Stromal cell of bone marrow (primary cell): Measurements from ENCODE around the gene CAMK1D.
"Not testable (repeated sequence)": the region's sequence is repeated elsewhere in the genome, so short reads cannot be mapped to it uniquely, and the experiment has no call there.

Experiments
- DNase-seq: peaks from one replicate; pipeline ENCODE4 v3.0.0-alpha.2; 2012; ENCODE audit warnings: low read depth

The CAMK1D gene

GRCh38 chr10:12340937-12341336 is 8.4 kb upstream of the CAMK1D start:
- no peak for DNase-seq

DNA sequence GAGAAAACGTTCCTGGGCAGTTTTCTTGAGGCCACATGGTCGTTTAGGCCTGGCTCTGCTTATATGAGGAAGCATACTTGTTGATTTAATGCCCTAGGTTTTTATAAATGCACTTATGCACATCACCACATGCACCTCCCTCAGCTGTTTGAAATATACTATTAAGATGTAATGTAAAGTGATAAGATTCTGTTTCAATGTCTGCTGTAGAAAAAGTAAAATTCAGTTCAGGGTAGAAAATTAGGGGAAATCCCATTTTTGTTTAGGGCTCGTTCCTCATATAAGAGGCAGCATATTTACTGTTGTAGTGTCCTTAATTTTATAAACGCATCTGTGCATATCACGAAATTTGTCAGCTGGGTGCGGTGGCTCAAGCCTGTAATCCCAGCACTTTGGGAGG is 7.8 kb upstream of the CAMK1D start:
- DNase-seq: no peak

DNA sequence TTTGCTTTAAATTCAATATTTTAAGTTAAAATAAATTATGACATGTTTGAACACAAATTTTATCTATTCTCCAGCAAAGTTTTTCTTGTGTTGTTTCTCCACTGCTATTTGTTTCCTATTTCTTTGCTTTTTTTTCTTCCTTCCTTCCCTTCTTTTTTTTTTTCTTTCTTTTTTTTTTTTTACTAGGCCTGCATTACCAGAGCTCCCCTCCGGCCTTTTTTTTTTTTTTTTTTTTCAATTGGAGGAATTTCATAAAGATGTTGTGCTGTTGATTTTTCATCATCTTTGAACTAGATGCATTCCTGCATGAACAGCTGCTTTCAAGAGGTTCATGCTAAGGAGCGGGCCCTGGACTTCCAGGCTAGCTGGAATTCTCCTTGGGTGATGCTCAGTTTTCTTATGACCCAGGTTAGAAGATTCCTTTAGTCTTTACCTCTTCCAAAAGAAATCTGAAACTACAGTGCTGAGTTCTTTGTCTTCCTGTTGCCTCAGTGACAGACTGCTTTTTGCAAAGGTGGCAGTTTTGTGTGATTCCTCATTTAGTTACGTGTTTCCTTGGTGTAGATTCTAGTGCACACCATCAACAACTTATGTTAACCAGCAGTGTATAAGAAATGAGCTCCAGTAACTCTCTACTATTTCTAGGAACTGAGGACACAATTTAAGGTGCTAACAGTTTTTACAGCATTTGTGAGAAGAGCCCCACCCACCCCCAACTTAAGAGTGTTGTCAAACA is 4.8 kb upstream of the CAMK1D start:
- DNase-seq: no peak

GRCh38 chr10:12346707-12347106 is 2.6 kb upstream of the CAMK1D start:
- no peak for DNase-seq

- DNase-seq: no peak
Measured at GRCh38 chr10:12348294-12348869, 965 bp upstream of the CAMK1D start.

GRCh38 chr10:12349629-12350166 is 351 bp downstream of the CAMK1D start:
- DNase-seq: no peak

- peak; percentile 12 for DNase-seq
Measured at GRCh38 chr10:12350167-12350872, 973 bp downstream of the CAMK1D start.

DNA sequence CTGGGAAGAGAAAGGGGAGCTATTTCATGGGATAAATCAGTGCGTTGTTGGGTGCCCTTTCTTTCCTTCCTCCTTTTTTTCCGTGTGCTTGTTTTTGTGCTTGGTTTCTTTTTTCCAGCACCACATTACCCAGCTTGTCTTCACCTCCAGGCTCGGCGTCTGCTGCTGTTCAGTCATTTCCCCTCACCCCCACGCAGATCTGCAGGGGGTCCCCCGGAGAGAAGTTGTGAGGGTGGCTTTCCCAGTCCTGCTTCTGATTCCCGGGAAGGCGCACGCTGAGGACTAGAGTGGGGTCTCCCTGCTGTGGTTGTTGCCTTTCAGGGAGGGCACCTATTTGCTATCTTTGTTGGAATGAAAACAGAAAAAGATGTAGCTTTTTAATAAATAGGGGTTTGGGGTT is 1.6 kb downstream of the CAMK1D start:
- DNase-seq: no peak

- no peak for DNase-seq
Measured at GRCh38 chr10:12351447-12351846, 2.1 kb downstream of the CAMK1D start.

DNA sequence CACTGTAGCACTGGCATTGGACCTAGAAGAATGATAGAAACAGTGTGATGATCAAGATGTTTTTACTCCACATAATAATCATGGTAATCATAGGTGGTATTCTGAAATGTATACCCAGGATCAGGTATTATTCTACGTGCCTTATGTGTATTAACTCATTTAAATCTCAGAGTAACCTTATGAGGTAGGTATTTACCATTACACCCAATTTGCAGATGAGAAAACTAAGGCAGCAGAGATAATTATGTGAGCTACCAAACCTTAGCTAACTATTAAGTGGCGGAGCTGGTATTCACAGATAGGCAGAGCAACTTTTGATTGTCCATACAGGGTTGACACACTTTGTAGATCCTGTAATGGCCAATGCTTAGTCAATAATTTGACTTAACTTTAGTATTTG is 2.5 kb downstream of the CAMK1D start:
- no peak for DNase-seq

DNA sequence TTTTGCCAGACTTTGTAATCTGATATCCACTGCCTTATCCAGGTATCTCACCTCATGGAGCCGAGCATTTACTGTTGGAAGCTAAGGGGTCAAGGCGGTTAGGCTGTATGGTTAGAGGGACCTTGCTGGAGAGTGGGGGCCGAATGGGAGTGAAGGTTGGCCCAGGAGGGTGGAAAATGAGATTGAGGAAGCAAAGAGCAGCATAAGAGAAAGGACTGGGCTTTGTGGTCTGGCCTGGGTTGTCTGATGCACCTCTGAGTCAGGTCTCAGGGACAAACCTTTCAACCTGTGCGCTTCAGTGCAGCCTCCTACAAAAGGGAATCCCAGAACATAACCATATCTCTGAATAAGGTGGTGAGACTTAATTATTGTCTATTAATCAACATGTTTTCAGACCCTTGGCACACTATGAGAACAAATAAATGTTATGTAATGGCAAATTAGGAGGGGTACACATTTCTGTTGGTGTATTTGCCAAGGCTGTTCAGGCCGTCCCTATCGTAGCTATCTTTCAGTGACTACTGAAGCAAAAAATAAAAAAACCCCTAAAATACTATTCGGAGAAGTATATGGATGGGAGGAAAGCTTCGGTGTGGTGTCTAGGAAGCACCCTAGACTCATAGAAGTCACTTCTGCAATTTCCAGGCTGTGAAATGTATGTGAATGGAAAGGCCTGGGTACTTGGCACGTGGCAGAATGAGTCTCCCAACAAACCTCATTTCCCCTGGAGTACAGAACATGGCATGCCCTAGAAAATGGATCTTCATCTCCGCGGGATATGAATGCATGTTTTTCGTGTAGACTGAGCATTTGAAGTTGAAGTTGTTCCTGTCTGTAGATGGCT is 4.3 kb downstream of the CAMK1D start:
- DNase-seq: no peak

- not testable (repeated sequence) for DNase-seq
Measured at GRCh38 chr10:12354696-12355095, 5.3 kb downstream of the CAMK1D start.

DNA sequence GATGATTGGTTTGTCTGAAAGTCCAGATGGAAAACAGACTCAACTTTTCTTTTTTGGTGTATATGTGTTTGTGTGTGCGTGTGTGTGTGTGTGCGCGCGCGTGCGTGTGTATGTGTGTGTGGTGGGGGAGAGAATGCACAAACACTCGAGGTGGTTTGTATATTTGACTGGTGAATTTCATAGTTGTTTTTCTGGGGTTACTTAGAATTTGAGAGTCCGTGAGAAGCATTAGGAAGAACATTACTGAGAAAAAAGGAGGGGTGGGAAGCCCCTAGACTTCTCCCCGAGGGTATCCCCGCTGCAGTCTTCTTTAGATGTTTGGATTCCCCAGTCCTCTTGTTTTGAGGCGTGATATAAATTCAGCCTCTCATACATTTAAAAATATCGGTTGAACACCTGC is 6.0 kb downstream of the CAMK1D start:
- no peak for DNase-seq

- DNase-seq: no peak
Measured at GRCh38 chr10:12357525-12358151, 8.3 kb downstream of the CAMK1D start.

- no peak for DNase-seq
Measured at GRCh38 chr10:12358863-12359564, 9.7 kb downstream of the CAMK1D start.

DNA sequence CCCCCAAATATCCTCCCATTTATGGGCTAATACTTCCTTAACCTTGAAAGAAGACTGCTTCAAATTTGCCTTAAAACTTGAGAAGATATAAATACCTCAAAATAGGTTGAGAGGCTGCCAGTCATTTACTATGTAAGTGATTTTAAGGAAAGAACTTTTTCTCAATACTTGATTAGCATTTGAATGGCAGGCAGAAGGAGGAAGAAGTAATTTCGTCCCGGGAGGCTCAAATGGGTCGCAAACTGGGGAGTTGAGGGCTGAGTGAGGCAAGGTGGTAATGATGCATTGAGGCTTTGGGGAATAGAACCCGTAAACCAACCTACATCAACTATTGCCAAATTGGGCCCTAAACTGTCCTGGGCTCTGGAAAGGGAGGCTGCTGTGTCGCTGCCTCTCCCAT is 11.1 kb downstream of the CAMK1D start:
- no peak for DNase-seq

DNA sequence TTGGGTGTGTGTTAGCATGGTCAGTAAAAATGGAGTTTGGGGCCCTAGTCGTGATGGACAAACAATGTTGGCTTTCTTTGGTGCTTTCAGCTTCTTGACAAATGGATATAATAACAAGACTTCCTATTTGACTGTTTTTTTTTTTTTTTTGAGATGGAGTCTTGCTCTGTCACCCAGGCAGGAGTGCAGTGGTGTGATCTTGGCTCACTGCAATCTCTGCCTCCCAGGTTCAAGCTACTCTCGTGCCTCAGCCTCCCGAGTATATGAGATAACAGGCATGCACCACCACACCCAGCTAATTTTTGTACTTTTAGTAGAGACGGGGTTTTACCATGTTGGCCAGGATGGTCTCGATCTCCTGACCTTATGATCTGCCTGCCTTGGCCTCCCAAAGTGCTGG is 11.8 kb downstream of the CAMK1D start:
- DNase-seq: not testable (repeated sequence)

DNA sequence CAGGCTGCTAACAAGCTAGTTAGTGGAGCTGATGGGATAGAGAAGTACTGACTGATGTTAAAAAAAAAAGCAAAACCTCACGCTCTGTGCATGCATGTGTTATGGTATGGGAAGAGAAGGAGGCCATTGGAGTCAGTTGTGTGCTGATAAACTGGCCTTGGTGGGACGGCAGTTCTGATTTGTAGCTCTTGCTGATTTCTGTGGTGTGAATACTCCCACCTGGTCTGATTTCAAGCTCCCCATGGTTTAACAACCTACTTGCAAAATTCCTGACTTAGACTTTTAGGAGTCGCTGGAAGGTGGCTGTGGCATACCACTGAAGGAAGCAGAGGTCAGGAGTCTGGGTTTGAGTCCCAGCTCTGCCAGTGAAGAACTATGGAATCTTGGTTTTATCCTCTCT is 15.2 kb downstream of the CAMK1D start:
- no peak for DNase-seq

DNA sequence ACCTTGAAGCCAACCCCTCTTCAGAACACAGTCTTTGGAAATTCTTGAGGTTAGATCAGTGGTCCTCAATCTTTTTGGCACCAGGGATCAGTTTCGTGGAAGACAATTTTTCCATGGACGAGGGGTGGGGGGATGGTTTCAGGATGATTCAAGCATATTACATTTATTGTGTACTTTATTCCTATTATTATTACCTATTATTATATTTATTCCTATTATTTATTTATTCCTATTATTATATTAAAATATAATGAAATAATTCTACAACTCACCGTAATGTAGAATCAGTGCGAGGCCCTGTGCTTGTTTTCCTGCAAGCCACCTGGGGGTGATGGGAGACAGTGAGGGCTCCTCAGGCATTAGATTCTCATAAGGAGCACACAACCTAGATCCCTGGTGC is 17.9 kb downstream of the CAMK1D start:
- DNase-seq: no peak

GRCh38 chr10:12369982-12370381 is 20.6 kb downstream of the CAMK1D start:
- DNase-seq: no peak

DNA sequence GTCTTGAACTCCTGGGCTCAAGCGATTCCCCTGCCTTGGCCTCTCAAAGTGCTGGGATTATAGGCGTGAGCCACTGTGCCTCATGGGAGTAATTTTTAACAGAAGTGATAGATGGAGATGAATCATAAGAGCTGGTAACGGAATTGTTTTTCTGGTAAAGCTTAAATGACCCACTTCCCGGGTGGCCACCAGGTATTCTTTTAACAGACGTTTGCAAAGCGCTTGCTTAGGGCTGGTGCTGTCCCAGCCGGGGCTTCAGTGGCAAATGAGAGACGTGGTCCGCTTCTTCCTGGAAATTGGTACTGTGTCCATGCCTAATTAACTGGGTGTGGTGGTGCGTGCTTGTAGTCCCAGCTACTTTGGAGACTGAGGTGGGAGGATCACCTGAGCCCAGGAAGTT is 23.5 kb downstream of the CAMK1D start:
- no peak for DNase-seq
